ENCODE measurements around the gene HHAT. TPM values are rescaled to one million over a fixed set of nuclear protein-coding genes. Genes with fewer than 3 reads are reported as not detected.

Gene HHAT
- total RNA-seq, 1 experiment from 2014 or later, result 4.6 TPM

- Mint-ChIP-seq H3K4me1 (ENCODE audit: insufficient read depth, unreplicated experiment) (no peaks in the 10 kb centered on the region), H3K27ac (ENCODE audit: low read depth, unreplicated experiment) (no peak overlapping the region), H3K27me3 (ENCODE audit: insufficient read depth, unreplicated experiment) (peaks cover 9% of the 10 kb centered on the region), H3K36me3 (ENCODE audit: insufficient read depth, unreplicated experiment) (no peaks in the 10 kb centered on the region), H3K9me3 (ENCODE audit: unreplicated experiment) (no peaks in the 10 kb centered on the region), H3K4me3 (ENCODE audit: unreplicated experiment) (no peak overlapping the region)
- POLR2A ChIA-PET, result no interaction called here
- no peak for DNase-seq (ENCODE audit: unreplicated experiment)
- intact Hi-C loops (cut with micrococcal nuclease), result no loop called here
- no TSS peak for BruUV-seq (replicated peaks)
- TF ChIP-seq CTCF (IDR thresholded peaks at IDR 0.05; ENCODE audit: unreplicated experiment), result no peak
- CTCF ChIA-PET, result interaction anchor here (0.7 to 4.7 kb wide), 5 partner anchors 14 to 564 kb away, joined by 3 to 28 read pairs (median 5); partner anchors contain the start of gene KCNH1
Observed at GRCh38 chr1:210570116-210570515, 241.4 kb downstream of the HHAT start.

GRCh38 chr1:210571356-210572284 is 242.9 kb downstream of the HHAT start:
- no peak overlapping the region for H3K4me3 Mint-ChIP-seq (ENCODE audit: unreplicated experiment)
- H3K36me3 Mint-ChIP-seq (ENCODE audit: insufficient read depth, unreplicated experiment), result no peaks in the 10 kb centered on the region
- POLR2A ChIA-PET, result no interaction called here
- H3K27me3 Mint-ChIP-seq (ENCODE audit: insufficient read depth, unreplicated experiment), result no peaks in the 10 kb centered on the region
- H3K4me1 Mint-ChIP-seq (ENCODE audit: insufficient read depth, unreplicated experiment), result no peaks in the 10 kb centered on the region
- intact Hi-C loops (cut with micrococcal nuclease), result no loop called here
- CTCF ChIA-PET, result interaction anchor here (0.6 to 4.7 kb wide), 10 partner anchors 9 to 1869 kb away, joined by 3 to 28 read pairs (median 5); partner anchors contain the start of gene KCNH1
- no peak for DNase-seq (ENCODE audit: unreplicated experiment)
- H3K9me3 Mint-ChIP-seq (ENCODE audit: unreplicated experiment), result no peaks in the 10 kb centered on the region
- no peak for TF ChIP-seq CTCF (IDR thresholded peaks at IDR 0.05; ENCODE audit: unreplicated experiment)
- no TSS peak for BruUV-seq (replicated peaks)
- H3K27ac Mint-ChIP-seq (ENCODE audit: low read depth, unreplicated experiment), result no peak overlapping the region

- TF ChIP-seq CTCF (IDR thresholded peaks at IDR 0.05; ENCODE audit: unreplicated experiment), result no peak
- H3K27me3 Mint-ChIP-seq (ENCODE audit: insufficient read depth, unreplicated experiment), result no peaks in the 10 kb centered on the region
- intact Hi-C loops (cut with micrococcal nuclease), result no loop called here
- H3K4me3 Mint-ChIP-seq (ENCODE audit: unreplicated experiment), result no peak overlapping the region
- no peaks in the 10 kb centered on the region for H3K4me1 Mint-ChIP-seq (ENCODE audit: insufficient read depth, unreplicated experiment)
- H3K9me3 Mint-ChIP-seq (ENCODE audit: unreplicated experiment), result no peaks in the 10 kb centered on the region
- H3K27ac Mint-ChIP-seq (ENCODE audit: low read depth, unreplicated experiment), result no peak overlapping the region
- ChIA-PET CTCF (interaction anchor here (0.5 to 2.1 kb wide), 6 partner anchors 9 to 563 kb away, joined by 3 to 10 read pairs (median 5); no protein-coding TSS in a partner anchor), POLR2A (no interaction called here)
- H3K36me3 Mint-ChIP-seq (ENCODE audit: insufficient read depth, unreplicated experiment), result no peaks in the 10 kb centered on the region
- no TSS peak for BruUV-seq (replicated peaks)
- DNase-seq (ENCODE audit: unreplicated experiment), result no peak
Observed at GRCh38 chr1:210573141-210573540, 244.4 kb downstream of the HHAT start.

DNA sequence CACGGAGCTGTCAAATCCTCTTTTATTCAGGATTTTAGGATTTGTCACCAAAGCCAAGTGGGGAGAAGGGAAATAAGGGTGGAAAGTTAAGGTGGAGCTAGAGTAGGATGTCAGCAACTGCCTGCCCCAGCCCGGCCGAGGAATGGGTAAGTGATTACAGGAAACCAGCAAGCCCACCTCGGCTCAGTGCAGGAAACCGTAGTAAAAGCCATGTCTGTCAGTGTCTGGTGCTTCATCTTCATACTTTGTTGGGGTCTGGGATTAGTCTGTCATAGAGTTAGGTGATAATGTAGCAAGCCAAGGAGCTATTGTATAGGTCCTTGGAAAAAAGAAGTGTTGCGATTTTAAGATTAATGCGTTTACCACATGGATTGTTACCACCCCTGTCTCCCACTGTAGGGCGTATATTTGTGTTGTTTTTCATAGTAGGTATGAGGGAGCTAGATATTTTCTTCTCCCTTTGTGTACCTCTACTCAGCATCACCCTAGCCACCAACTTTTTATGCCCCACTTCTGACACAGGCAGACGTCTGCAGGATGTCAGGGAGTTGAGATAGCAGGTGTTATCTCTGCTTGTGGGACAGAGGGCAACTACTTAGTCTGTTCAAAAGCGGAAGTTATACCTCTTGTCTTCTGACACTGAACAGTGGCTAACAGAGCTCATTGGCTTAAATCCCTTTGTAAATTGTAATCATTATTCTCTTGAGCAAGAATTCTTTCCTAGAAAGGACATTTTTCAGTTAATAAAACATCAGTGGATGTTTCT is 253.7 kb downstream of the HHAT start:
- no peaks in the 10 kb centered on the region for H3K9me3 Mint-ChIP-seq (ENCODE audit: unreplicated experiment)
- H3K4me1 Mint-ChIP-seq (ENCODE audit: insufficient read depth, unreplicated experiment), result peaks cover 6% of the 10 kb centered on the region
- ChIA-PET CTCF (interaction anchor here (0.5 to 11.4 kb wide), 23 partner anchors 10 to 742 kb away, joined by 3 to 365 read pairs (median 4); partner anchors contain the start of gene KCNH1), POLR2A (no interaction called here)
- TF ChIP-seq CTCF (IDR thresholded peaks at IDR 0.05; ENCODE audit: unreplicated experiment), result no peak
- H3K4me3 Mint-ChIP-seq (ENCODE audit: unreplicated experiment), result no peak overlapping the region
- no peaks in the 10 kb centered on the region for H3K36me3 Mint-ChIP-seq (ENCODE audit: insufficient read depth, unreplicated experiment)
- BruUV-seq (replicated peaks), result no TSS peak
- no peaks in the 10 kb centered on the region for H3K27me3 Mint-ChIP-seq (ENCODE audit: insufficient read depth, unreplicated experiment)
- no peak for DNase-seq (ENCODE audit: unreplicated experiment)
- no peak overlapping the region for H3K27ac Mint-ChIP-seq (ENCODE audit: low read depth, unreplicated experiment)
- intact Hi-C loops (cut with micrococcal nuclease), result loop anchor here (5.0 to 10.0 kb wide), 5 partner anchors 132 to 992 kb away; partner anchors contain the start of genes RCOR3 and SLC30A1
